ENCODE measurements around the gene C11orf24. TPM values are rescaled to one million over a fixed set of nuclear protein-coding genes. Genes with fewer than 3 reads are reported as not detected.

The C11orf24 gene
- total RNA-seq, 1 experiment from 2014 or later, result 37.8 TPM

GRCh38 chr11:68298659-68299516 is 27.1 kb upstream of the C11orf24 start:
- RAD21 ChIA-PET (ENCODE audit: low non-redundant PET in 1 of 2, low total read pairs in 2 of 2, uncharacterized antibody in 2 of 2, unreplicated experiment in 2 of 2), result interaction anchor here in 1 of 2 experiments (3.1 kb wide), 1 partner anchor 41 kb away, joined by 12 read pairs; no protein-coding TSS in a partner anchor
- ATAC-seq, result no peak
- Histone ChIP-seq H3K9me2 (ENCODE audit: insufficient read depth) (no peaks in the 10 kb centered on the region), H4K20me1 (ENCODE audit: insufficient read depth) (no peaks in the 10 kb centered on the region), H3K4me2 (ENCODE audit: low read length) (no peak overlapping the region; the same call in 1 of the 2 replicates), H3K27ac (ENCODE audit: low read depth, low read length) (no peak overlapping the region), H3K27me3 (ENCODE audit: insufficient read depth, low read length) (no peaks in the 10 kb centered on the region), H3K4me3 (replicated peaks in 1 of 2; ENCODE audit: low read depth in 1 of 2, low read length in 2 of 2) (no peak overlapping the region), H3K9ac (ENCODE audit: low read length) (no peak overlapping the region), H3K79me2 (ENCODE audit: insufficient read depth, low read length) (no peaks in the 10 kb centered on the region), H3K9me3 (ENCODE audit: control insufficient read depth in 1 of 2, insufficient read depth in 1 of 2, low read depth in 1 of 2, low read length in 2 of 2) (peaks cover 0 to under 1% of the 10 kb centered on the region in 2 experiments; a peak in 2 of 4 replicates), H3K36me3 (ENCODE audit: control insufficient read depth in 1 of 2, insufficient read depth in 2 of 2, low read length in 2 of 2) (no peaks in the 10 kb centered on the region), H2AFZ (ENCODE audit: low read depth, low read length, poor library complexity, severe bottlenecking) (no peak overlapping the region), H3K4me1 (ENCODE audit: control insufficient read depth in 1 of 2, insufficient read depth in 2 of 2, low read length in 2 of 2) (peaks cover 21 to 37% of the 10 kb centered on the region in 2 experiments)
- DNase-seq (ENCODE audit: low read depth, low spot score), result no peak
- intact Hi-C loops (cut with micrococcal nuclease), result no loop called here
- TF ChIP-seq CBX3 (IDR thresholded peaks at IDR 0.05; ENCODE audit: low read depth), result no peak
- no peak for TF ChIP-seq FOSL1 (IDR thresholded peaks at IDR 0.05; ENCODE audit: low read depth)
- no peak for TF ChIP-seq ZNF274 (IDR thresholded peaks at IDR 0.05; ENCODE audit: low read depth, low read length)
- no peak for TF ChIP-seq MAX (IDR thresholded peaks at IDR 0.05)
- no peak for TF ChIP-seq TCF7L2 (IDR thresholded peaks at IDR 0.05; ENCODE audit: borderline replicate concordance, extremely low read depth, insufficient read depth, insufficient read length)
- TF ChIP-seq CEBPB (IDR thresholded peaks at IDR 0.05; ENCODE audit: low read depth), result no peak
- no peak for TF ChIP-seq SIN3A (IDR thresholded peaks at IDR 0.05; ENCODE audit: low read depth)
- no peak for TF ChIP-seq SP1 (IDR thresholded peaks at IDR 0.05; ENCODE audit: low read depth)
- no peak for TF ChIP-seq SRF (IDR thresholded peaks at IDR 0.05; ENCODE audit: low read depth)
- TF ChIP-seq EZH2 (IDR thresholded peaks at IDR 0.05), result no peak
- CTCF ChIA-PET, result interaction anchor here (1.2 to 5.0 kb wide), 7 partner anchors 17 to 305 kb away, joined by 4 to 30 read pairs (median 6); partner anchors contain the start of gene C11orf24
- no TSS peak for BruUV-seq (replicated peaks)
- POLR2A ChIA-PET, result interaction anchor here (1.4 kb wide), 1 partner anchor 28 kb away, joined by 3 read pairs; no protein-coding TSS in a partner anchor
